SK-MEL-5 (cell line): ENCODE data around the gene MTA3. TPM values are rescaled to one million over a fixed set of nuclear protein-coding genes. Genes with fewer than 3 reads are reported as not detected.
A peak's percentile ranks its signal among the peaks of the same experiment; 100 is the strongest.

Experiments used
- DNase-seq: peaks from one replicate; pipeline ENCODE4 v3.0.0-alpha.2; 2016; ENCODE audit warnings: low read depth, low spot score
- in situ Hi-C: cut with HindIII; loops from 2 replicates; pipeline ENCODE4 v1.10.0; 2016; ENCODE audit warnings: low sequenced_read_pairs, high pct_unique_total_duplicates, low pct_unique_long_range_greater_than_20kb
- total RNA-seq: library from RNA; depleted of rRNA; stranded (reverse); fragments of >200 nt; shearing (Covaris generic); gene quantifications from 2 replicates; pipeline ENCODE4 v1.2.3, GENCODE V29; 2014

Gene MTA3
- total RNA-seq, 1 experiment from 2014 or later = 38.9 TPM

GRCh38 chr2:42741140-42741539, 172.7 kb downstream of the MTA3 start:
- DNase-seq = no peak
- in situ Hi-C loops = no loop called here

DNA sequence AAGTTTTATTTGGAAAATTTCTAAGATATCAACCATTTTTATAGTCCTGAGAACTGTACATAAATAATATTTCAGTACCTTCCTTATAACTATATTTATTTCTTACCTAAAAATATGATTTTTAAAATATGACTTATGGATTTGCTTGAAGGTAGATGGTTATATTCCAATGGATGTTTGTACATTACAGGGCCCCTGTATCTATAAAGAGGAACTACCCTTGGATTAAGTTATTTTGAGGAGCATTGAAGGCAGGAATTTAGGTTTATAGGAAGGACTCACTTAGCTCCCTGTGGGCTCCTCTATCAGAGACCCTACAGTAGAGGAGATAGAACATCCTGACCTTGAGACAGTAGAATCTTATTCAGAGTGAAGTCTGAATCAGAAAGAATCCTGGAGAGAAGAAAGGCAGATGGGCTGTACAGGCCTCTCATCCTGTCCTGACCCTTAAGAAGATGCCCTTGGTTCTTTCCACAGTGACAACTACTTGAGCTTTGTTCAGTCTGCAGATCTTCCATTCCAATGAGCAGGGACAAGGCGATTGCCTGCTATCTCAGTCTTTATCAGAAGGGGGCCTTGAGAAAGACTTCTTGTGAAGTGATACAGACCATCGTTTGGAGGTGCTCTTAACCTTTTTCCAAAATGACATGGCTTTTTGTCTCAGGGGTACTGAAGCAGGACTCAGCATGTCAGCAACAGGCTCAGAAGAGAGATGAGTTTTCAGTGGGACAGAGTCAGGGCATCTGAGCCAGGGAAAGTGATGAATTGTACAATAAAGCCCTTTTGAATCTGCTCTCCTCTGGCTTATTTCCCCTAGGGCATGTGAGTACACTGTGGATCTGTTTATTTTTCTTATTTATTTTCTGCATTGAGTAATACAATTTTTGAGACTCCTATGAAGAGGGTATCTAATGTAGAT, 174.6 kb downstream of the MTA3 start:
- in situ Hi-C loops = no loop called here
- peak; percentile 64 for DNase-seq

GRCh38 chr2:42743659-42743990, 175.2 kb downstream of the MTA3 start:
- no peak for DNase-seq
- in situ Hi-C loops = no loop called here

GRCh38 chr2:42744545-42745082, 176.2 kb downstream of the MTA3 start:
- in situ Hi-C loops = no loop called here
- DNase-seq = no peak

GRCh38 chr2:42747422-42747821, 179.0 kb downstream of the MTA3 start:
- in situ Hi-C loops = no loop called here
- DNase-seq = no peak

DNA sequence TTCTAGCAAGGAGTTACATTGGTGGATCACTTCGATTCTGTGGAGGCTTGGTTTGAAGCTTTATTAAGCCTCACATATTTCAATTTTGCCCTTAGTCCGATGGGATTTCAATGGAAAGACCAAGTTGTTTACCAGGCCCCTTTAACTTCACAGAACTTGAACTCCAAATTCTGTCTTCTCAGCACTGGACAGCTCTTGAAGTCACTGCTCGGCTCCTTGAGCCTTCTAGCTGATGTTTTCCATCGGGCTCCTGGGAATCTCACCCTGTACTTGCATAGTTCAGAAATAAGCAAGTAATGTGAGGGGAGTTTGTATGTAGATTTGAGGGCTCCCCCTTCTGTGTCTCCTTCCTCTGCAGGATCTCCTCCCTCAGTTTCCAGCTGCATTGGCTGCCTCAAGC, 180.4 kb downstream of the MTA3 start:
- in situ Hi-C loops = no loop called here
- no peak for DNase-seq

GRCh38 chr2:42752314-42752713, 183.9 kb downstream of the MTA3 start:
- DNase-seq = no peak
- in situ Hi-C loops = no loop called here

DNA sequence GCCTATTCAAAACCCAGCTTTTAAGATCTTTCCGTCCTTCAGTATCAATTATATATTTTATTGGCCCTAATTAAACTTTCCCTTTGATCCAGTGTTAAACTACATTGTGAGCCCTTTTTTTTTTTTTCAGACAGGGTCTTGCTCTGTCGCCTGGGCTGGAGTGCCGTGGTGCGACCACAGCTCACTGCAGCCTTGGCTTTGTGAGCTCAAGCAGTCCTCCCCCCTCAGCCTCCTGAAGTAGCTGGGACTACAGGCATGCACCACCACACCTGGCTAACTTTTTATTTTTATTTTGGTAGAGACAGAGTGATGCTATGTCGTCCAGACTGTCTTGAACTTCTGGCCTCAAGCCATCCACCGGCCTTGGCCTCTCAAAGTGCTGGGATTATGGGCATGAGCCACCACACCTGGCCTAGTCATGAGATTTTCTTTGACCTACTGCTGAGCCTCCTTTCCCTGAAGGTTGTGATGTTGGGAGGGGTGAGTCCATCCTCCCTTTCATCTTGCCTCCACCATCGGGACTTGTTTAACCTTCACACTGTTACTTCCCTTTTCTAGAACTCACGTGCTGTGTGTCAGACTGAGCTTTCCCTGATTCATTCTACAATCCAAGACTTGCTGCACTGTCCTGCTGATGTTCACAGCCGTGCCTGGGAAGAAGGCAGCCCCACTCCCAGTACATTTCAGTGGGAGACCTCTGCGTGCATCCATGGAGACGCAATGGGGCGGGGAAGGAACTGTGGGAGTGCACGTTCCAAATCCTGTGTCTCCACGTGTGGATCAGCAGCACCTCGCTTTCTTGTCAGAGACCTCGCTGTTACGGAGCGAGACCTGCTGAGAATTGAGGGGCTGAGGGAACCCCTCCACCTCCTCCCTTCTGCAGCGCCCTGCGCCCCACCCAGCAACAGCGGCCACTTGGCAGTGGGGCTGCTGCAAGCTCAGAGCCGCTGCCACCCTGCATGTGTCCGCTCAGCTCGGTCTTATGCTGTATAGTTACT, 184.7 kb downstream of the MTA3 start:
- in situ Hi-C loops = no loop called here
- DNase-seq = no peak

GRCh38 chr2:42754021-42754775, 185.8 kb downstream of the MTA3 start:
- in situ Hi-C loops = no loop called here
- DNase-seq = no peak

GRCh38 chr2:42754776-42755140, 186.3 kb downstream of the MTA3 start:
- no peak for DNase-seq
- in situ Hi-C loops = no loop called here

DNA sequence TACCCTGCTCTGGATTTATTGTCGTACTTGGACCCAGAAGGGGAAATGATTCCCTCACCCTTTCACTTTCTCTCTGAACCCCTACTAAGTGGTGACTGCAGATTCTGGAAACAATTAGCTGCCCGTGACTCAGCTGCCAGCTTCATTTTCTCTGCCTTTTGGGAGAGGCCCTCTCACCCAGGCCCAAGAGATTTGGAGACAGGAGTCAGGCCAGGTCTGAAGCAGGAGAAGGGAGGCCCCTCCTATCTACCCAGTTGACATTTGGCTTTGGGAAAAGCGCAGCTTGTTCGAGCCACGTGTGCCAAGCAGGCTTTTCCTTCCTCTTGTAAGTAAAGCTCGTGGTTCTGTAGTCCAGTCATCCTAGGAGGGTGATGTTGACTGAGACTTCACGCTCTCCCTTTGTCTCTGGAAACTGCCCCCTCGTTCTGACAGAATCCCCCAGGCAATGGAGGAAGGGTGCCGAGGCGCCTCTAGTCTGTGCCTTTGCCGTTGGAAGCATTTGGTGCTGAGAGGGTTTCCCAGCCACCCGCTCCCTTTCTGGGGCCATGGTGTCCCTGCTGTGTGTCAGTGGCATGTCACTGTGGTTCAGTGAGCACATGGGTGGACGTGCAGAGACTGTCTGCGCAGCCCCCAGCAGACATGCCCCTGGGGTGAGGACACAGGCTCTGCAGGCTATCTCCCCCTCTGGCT, 186.9 kb downstream of the MTA3 start:
- no peak for DNase-seq
- in situ Hi-C loops = no loop called here

- DNase-seq = no peak
- in situ Hi-C loops = no loop called here
Measured at GRCh38 chr2:42756150-42756775, 187.8 kb downstream of the MTA3 start.

GRCh38 chr2:42756966-42757513, 188.6 kb downstream of the MTA3 start:
- in situ Hi-C loops = no loop called here
- DNase-seq = no peak

DNA sequence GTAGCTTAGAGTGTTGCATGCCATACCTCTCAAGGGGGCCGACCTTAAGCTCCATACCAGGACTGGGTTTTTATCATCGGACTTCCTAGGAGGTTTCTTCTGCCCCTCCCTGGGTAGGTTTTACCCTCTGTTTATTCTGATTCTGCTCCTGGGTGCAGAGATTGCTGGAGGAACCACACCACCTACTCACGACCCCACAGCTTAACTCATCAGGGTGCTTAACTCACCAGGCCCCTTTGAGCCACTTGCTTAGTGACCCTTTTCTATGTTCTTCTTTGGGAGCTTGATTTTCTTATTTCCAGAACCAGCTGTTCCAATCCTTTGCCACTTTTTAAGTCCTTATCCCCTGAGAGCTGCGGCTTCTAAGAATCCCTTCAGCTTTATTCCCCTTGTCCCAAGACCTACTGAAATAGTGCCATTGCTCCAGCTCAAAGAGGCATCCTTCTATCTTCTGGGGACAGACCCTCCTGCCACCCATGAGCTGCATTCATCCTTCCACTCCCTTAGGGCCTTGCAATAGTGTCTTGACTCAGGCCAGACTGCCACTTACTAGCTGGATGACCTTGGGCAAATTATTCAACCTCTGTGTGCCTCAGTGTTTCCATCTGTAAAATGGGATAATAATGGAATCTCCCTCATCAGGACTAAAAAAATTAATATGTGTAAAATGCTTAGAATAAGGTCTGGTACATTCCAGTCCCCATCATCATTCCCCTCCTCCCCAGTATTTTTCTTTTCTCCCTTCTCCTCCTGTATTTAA, 189.7 kb downstream of the MTA3 start:
- in situ Hi-C loops = no loop called here
- DNase-seq = no peak

- in situ Hi-C loops = no loop called here
- DNase-seq = no peak
Measured at GRCh38 chr2:42758751-42759150, 190.3 kb downstream of the MTA3 start.

- DNase-seq = no peak
- in situ Hi-C loops = no loop called here
Measured at GRCh38 chr2:42761554-42761953, 193.1 kb downstream of the MTA3 start.
